Activated CD4-positive, alpha-beta T cell treated with anti-CD3 and anti-CD28 coated beads, Interleukin-2, amount 50 U/mL, for 1 hour (primary cell): ENCODE data around the gene BRAF.
"Not testable (repeated sequence)": the region's sequence is repeated elsewhere in the genome, so short reads cannot be mapped to it uniquely, and the experiment has no call there.

Source experiments
- DNase-seq: peaks from one replicate; pipeline ENCODE4 v3.0.0-alpha.2; 2020

The BRAF gene

DNA sequence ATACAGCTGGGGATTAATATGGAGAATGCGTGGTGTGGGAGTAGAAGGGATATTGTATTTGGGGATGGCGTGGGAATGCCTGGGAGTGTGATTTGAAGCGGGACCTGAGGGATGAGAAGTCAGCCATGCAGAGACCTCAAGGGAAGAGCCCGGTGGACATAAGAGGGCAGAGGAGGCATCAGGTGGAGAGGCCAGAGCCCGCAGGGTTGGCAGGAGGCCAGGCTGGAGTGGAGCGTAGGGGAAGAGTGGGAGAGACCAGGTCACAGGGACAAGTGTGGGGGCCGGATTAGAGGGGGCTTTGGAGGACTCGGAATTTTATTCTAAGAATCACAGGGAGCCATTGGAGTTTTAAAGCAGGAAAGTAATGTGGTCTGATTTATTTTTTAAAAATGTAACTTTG, 226.3 kb downstream of the BRAF start:
- DNase-seq: no peak

DNA sequence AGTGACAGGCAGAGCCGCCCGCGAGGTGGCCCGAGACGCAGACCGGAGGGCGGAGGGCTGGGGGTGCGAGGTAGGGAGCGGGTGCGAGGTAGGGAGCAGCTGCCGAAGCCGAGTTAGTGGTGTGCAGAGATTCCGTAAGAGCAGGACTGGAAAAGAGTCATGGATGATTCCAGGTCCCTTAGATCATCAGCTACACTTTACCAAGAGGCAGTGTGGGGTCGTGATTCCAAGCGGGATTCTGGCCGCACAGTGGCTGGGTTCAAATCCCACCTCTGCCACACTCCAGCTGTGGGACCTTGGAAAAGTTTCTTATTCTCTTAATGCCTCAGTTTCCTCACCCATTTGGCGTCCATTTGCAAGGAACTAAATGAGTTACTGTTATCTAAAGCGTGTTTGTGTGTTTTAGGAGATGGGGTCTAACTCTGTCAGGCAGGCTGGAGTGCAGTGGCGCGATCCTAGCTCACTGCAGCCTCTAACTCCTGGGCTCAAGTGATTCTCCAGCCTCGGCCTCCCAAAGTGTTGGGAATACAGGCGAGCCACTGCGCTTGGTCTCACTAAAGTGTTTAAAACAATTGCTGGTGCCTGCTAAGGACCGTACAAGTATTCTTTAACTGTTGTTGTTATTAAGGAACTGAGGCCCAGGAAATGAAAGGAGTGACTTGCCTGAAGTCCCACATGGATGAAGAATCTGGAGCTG, 227.1 kb downstream of the BRAF start:
- DNase-seq: no peak

DNA sequence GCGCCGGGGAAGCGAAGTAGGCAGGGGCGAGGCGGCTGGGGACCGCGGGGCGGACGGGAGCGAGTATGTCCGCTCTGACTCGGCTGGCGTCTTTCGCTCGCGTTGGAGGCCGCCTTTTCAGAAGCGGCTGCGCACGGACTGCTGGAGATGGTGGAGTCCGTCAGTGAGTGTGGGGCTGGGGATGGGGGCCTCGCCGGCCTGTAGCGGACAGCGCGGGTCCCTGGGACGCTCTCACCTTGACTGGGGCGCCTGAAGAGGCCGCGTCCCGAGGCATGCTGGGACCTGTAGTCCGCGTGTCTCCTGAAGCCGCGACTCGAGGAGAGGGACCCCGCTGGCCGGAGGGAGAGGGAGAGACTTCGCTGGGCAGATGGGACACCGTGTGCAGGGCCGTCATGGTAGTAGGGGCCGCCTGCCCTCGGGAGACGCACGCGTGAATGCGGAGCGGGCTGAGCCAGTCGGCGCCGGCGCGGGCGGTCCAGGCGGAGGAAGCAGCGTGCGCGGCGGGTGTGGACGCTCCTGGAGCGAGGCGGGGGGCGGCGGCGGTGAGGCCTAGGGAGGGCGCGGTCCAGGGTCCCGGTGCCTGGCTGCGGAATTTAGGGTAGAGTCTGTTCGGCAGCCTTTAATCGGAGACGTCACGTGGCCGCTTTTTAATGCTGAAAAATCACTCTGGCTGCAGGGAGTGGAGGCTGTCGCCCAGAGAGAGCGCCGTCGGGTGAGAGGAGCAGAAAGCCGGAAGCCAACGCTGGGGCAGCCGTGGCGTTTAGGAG, 227.9 kb downstream of the BRAF start, which contains the start of gene NDUFB2:
Gene NDUFB2 (plus strand): TSS at position 29 of the 767 bp plus-strand sequence. CDS start 37 bp downstream, at position 66.
- peak; percentile 60 for DNase-seq

DNA sequence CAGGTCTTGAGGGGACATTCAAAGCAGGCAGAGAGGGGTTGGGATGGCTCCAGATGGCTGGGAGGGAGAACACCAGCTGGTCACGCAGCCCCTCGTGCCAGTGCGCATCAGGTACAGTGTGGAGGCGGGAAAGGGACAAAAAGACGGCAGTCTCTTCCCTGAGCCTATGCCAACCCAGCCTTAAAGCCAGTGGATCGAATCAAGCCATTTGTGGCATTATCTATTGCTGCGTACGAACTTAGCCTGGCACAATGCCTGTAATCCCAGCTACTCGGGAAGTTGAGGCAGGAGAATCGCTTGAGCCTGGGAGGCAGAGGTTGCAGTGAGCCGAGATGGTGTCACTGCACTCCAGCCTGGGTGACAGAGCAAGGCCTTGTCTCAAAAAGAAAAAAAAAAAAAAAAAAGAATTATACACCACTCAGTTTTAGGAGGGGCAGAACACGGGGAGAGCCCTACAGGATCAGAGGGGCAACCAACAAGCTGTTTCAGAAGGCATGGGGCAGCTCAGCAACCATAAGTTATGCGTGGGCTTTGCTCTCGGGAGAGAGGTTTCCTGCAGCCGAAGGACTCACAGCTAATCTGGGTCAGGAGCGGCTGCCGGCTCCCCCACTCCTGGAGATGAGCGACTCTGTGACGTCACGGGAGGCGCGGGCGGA, 228.6 kb downstream of the BRAF start:
- peak; percentile 95 for DNase-seq

DNA sequence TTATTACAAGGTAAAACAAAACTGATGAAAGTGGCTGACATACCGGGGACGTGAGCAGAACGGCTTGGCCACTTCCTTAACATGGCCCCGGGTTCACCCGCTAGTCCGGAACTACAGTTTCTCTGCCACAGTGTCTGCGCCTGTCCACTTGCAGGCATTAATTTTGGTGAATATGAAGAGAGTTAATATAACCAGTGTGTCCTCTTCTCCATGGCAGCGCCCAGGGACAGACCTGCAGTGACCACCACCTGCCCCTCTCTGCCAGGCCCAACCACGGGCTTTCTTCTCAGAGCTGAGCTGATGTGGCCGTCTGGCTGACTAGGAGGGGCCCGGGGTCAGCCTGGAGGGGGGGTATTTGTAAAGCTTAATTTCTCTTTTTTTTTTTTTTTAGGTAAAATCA, 229.3 kb downstream of the BRAF start:
- DNase-seq: no peak

DNA sequence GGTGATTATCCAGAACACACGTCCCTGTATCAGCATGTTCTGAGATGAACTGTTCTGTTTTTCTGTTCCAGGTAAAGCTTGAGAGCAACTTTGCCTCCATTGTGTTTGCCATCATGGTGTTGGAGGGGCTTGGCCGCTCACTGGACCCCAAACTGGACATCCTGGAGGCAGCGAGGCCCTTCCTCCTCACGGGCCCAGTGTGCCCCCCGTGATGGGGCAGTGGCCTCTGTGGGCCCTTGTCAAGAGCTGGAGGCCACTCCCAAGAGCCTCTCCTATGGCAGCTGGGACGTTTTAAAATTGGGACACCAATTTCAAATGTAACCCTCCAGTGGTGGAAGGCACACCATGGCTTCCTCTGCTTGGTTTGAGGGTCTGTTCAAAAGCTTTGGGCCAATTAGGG, 230.1 kb downstream of the BRAF start:
- no peak for DNase-seq

DNA sequence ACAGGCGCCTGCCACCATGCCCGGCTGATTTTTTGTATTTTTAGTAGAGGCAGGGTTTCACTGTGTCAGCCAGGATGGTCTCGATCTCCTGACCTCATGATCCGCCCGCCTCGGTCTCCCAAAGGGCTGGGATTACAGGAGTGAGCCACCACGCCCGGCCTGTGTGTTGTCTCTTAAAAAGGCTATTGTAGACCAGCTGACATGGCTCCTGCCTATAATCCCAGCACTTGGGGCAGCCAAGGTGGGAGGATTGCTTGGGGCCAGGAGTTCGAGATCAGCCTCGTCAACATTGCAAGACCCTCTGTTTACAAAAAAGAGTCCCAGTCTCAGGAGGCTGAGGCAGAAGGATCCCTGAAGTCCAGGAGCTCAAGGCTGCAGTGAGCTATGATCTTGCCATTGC, 230.9 kb downstream of the BRAF start:
- DNase-seq: not testable (repeated sequence)

DNA sequence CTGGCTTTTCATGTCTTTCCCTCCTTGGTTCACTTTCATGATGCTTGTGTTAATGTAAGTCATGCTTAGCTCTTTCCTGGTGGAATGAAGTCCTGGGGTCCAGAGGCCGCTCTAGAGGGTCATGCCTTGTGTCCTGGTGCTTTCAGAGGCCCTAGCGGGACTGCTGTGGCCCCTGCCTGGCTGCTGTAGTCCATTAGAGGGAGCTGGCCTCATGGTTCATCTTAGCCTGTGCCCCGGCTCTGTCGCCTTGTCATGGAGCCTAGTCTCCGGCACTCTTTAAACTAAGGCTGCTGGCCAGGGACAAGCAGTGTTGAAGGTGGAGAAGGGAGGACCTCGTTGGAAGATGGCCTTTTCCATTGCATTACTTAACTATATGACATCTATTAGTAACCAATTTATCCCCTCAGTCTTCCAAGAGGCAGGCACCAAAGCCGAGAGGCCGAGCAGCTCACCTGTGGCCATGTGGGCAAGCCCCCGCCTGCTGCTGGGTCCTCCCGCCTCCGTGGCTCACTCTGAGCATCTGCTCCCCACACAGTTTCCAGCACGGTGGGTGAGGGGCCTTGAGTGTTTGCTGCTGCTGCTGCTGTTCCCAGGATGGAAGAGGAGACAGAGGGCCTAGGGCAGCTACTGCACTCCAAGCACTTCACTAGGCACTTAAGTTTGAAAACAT, 233.2 kb downstream of the BRAF start:
- no peak for DNase-seq

DNA sequence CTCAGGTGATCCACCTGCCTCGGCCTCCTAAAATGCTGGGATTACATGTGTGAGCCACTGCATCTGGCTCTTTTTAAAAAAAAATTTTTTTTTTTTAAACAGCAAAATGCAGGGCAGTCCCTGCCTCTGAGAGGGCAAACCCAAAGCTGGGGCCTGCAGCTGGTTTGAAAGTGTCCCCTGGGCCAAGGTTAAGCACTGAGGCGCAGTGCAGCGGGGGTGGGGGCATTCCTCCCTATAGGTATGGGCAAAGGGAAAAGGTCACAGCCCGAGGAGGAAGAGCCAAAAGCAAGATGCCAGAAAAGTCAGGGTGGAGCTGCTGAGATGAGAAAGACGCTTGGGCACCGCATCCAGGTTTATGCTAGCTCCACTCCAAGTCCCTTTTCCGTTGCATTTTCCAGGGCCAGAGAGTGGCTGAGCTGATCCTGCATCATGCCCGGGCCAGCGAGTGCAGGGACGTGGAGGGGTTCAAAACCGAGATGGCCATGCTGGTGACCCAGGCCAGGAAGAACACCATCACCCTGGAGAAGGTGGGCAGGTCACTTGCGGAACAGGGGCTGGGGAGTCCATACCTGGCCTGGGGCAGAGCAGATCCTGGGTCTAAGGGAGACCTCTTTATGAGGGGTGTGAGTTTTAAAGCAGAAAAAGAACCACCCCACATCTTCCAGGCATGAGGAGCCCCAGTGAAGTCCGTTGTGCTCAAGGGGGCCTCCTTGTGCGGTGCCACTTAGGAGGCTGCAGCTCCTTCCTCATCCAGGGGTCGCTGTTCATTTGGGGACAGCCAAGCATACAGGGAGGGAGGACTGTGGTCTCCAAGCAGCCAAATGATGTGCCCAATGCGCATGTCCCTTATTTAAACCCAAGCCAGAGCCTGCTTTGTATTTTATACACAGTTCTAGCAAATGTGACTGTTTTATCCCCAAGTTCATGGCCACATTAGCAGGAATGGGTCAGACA, 235.3 kb downstream of the BRAF start:
- no peak for DNase-seq

DNA sequence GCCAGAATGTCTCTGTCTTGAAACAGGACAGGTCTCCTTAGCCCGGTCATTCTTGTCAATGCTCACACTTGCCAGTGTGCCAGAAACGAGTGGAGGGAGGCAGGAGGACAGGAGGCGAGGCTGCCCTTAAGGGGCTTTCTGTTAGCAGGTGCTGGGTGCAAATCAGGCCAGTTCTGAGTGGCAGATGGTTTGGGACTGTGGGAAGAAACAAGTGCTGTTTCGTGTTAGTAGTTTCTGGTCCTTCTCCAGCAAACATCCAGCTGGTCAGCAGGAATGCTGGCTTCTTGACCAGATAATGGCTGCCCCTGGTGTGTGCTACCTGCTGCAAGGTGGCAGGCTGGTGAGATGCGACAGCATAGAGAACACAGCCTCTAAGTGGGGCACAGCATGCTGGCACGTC, 236.4 kb downstream of the BRAF start:
- DNase-seq: no peak

DNA sequence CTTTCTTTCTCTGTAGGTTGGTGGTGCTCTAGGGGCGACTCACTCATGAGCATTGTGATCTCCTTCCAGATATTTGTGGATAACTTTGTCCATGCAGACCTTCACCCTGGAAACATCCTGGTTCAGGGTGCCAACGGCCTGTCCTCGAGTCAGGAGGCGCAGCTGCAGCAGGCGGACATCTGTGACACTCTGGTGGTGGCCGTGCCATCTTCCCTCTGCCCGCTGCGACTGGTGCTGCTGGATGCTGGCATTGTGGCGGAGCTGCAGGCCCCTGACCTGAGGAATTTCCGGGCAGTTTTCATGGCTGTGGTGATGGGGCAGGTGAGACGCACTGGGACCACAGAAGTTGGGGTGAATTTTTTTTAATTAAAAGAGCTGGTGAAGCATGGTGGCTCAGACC, 237.8 kb downstream of the BRAF start:
- DNase-seq: no peak

DNA sequence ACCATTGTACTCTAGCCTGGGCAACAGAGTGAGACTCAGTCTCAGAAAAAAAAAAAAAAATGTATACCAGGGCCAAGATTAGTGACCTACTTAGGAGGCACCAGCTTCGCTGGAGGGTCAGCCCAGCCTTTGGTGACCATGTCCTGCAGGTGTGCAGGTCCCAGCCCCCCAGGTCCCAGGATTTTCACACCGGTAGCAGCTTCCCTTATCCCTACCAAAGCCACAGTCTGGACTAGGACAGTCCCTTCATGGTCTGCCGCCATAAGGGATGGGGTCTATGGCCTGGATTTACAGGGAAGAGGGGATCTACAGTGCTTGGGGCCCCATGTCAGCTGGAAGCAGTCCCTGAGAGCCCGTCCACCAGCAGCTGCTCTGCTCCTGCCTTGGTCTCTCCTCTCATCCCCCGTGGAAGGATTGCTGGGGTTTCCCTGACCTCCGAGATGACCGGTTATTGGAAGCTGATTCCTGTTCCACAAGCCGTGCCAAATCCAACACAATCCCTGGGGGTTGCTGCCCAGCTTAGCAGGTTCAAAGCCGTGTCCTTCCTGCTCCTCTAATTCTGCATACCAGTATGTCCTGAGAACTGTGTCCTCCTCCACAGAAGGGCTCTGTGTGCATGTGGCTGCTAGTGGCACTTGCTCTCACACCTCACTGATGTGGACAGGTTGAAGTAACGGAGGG, 239.2 kb downstream of the BRAF start:
- no peak for DNase-seq

DNA sequence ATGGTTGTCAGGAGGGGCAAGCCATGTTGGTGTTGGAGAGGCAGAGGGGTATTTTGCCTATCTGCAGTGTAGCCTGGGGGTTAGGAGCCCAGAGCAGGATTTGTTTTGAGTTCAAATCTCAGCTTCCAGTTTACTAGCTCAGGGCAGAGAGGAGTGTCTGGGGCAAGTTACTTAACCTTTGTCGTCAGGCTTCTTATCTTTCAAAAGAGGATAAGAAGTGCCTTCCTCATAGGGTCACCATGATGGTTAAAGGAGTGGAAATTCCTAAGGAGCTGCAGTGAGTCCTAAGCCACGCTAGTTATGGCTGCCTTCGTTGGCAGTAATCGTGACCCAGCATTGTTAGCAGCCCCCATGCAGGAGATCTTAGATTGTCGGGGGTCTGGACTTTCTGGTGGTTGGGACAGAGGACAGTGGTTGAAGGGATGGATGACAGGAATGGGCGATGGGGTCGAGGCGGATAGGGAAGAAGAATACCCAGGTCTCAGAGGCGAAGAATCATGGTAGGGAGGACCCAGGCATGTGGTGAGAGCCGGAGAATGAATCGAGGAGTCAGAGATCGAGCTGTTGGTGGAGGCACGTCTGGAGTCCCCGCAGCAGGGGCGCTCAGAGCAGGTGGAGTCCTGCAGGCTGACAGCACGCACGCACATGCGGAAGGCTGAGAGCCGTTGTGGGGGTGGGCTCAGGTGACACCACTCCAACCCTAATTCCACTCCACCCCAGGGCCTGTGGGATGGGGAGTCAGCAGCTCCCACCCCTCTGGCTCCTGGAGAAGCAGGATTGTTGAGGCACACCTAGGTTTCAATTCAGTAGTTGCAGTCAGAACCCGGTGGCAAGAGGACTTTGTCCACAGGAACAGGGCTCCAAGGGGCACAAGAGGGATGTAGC, 240.4 kb downstream of the BRAF start:
- no peak for DNase-seq

DNA sequence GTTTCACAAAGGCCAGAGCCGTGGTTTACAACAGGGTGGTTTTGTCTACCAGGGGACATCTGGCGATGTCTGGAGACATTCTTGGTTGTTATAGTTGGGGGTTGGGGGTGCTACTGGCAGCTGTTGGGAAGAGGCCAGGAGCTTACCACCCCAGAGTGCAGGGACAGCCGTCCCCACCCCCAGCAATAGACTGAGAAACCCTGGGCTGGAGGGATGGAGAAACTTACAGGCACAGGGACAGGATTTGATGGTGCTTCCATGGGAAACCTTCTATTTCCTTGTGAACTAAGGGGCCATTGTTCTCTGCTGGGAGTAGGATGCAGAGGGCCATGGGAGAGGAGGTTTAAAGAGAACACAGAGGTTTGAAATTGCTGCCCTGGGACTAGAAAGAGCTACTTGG, 241.1 kb downstream of the BRAF start:
- DNase-seq: no peak

DNA sequence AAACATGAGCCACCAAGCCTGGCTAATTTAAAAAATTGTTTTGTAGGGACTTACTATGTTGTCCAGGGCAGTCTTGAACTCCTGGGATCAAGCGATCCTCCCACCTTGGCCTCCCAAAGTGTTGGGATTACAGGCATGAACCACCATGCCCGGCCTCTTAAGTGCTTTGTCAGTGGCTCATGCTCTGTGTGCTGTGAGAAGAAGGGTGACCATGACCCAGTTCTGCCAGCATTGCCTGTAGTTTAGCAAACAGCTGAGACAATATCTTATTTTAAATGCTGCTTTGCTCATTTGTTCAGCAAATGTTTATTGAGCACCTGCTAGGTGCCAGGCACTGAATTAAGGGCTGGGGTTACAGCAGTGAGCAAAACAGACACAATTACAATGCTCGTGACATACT, 243.0 kb downstream of the BRAF start:
- DNase-seq: no peak

DNA sequence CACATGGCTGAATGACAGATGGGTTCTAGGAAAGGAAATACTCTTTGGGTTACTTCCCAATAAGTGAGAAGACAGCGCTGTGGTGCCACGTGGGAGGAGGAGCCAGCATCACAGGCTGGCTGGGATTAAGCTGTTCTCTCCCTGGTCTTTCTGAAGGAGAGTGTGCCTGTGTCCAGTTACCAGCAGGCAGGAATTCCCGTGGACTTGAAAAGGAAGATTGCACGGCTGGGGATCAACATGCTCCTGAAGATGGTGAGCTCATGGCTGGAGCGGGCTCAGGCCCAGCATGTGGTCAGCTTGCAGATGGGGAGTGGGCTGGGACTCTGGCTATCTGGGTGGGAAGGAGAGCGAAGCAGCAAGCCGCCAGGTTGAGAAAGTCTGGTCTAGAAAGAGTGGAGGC, 243.8 kb downstream of the BRAF start:
- no peak for DNase-seq

DNA sequence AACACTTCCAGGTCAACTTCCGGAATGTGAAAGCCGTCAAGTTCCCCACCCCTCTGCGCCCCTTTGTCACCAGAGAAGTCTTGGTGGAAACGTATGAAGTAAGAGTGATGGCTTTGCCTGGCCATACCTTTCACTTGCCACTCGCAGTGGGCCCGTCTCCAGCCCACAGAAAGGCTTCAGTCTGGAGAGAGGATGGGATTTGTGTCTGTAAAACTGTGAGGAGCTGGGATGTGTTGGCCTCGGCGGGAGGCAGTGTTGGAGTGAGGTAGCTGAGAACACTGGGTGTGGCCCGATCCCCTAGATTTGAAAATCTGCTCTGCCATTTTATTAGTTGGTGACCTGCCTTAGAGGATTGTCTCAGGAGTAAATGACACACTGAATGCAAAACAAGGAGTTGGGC, 245.5 kb downstream of the BRAF start:
- no peak for DNase-seq

DNA sequence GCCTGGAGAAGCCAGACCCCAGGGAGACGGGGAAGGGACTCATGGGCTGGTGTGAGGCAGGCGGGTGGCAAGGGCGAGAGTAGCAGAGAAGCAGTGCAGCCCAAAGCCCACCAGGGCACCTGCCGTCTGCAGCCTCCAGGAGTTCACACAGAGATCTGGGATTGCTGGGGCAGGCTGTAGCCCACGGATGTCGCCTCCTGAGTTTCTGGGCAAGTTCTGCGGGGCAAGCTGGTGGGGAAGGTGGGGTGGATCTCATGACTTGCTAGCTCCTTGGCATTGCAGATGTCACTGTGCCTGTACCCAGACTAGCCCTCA, 246.0 kb downstream of the BRAF start:
- DNase-seq: no peak

DNA sequence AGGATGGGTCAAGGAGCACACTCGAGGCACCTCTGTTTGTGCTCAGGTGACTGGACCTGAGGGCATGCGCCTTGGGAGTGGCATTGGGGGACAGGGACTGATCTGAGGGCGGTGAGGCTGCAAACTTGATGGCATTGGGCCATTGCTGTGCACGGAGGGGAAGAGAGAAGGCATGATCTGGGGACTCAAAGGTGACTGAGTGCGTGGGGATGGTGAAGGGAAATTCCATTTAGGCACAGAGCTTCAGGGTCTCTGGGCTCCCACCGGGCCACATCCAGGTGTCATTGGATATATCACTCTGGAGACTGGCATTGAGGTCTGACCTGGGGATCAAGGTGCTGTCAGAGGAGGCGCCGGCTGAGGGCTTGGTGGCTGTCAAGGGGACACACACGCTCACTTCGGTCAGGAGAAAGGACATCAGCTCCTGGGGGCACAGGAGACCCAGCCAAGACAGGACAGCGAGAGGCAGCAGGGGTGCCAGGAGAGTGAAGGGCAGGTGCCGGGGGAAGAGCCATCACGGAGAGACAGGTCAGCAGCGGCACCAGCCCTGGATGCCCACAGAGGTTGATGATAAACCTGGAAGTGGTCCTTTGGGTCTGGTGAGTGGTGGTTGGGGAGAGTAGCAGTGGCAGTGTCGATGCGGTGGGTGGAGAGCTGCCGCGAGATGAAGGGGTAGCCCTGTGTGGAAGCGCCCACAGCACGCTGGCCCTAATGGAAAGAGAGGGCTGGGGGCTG, 246.5 kb downstream of the BRAF start:
- no peak for DNase-seq

DNA sequence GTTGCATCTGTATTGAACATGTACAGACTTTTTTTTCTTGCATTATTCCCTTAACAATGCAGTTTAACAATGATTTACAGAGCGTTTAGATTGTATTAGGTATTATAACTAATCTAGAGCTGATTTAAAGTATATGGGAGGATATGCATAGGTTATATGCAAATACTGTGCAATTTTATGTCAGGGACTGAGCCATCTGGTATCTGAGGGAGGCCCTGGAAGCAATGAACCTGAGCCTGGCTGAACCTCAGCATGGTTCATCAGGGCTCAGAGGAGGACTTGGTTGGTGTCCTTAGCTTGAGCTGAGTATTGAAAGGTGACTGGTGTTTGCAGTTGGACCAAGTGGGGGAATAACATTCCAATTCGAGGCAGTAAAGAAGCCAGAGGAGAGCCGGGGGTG, 247.2 kb downstream of the BRAF start:
- no peak for DNase-seq
